ENCODE measurements around the gene TMEM187. TPM values are rescaled to one million over a fixed set of nuclear protein-coding genes. Genes with fewer than 3 reads are reported as not detected.

Gene TMEM187
- polyA plus RNA-seq, 1 experiment: 3.2 TPM

- no peak for TF ChIP-seq CTCF (IDR thresholded peaks at IDR 0.05; ENCODE audit: low read depth, low read length)
- CTCF ChIA-PET: interaction anchor here (1.1 kb wide), 1 partner anchor 12 kb away, joined by 3 read pairs; no protein-coding TSS in a partner anchor
- Histone ChIP-seq H3K9me3 (ENCODE audit: control insufficient read depth, insufficient read depth, low read length) (no peaks in the 10 kb centered on the region), H3K4me3 (ENCODE audit: low read depth, low read length) (no peak overlapping the region), H3K27ac (ENCODE audit: low read depth, low read length) (no peak overlapping the region), H3K27me3 (ENCODE audit: control insufficient read depth, insufficient read depth, low read length) (no peaks in the 10 kb centered on the region)
- POLR2A ChIA-PET: no interaction called here
- no peak for DNase-seq (ENCODE audit: low read depth, low spot score)
Observed at GRCh38 chrX:153959649-153960048, 12.9 kb upstream of the TMEM187 start.

GRCh38 chrX:153960077-153960476 is 12.5 kb upstream of the TMEM187 start:
- POLR2A ChIA-PET: no interaction called here

GRCh38 chrX:153960786-153961185 is 11.8 kb upstream of the TMEM187 start:
- Histone ChIP-seq H3K4me3 (ENCODE audit: low read depth, low read length) (no peak overlapping the region), H3K27me3 (ENCODE audit: control insufficient read depth, insufficient read depth, low read length) (no peaks in the 10 kb centered on the region), H3K27ac (ENCODE audit: low read depth, low read length) (no peak overlapping the region), H3K9me3 (ENCODE audit: control insufficient read depth, insufficient read depth, low read length) (no peaks in the 10 kb centered on the region)
- no peak for DNase-seq (ENCODE audit: low read depth, low spot score)
- ChIA-PET POLR2A (no interaction called here), CTCF (interaction anchor here (0.7 kb wide), 1 partner anchor 14 kb away, joined by 3 read pairs; no protein-coding TSS in a partner anchor)
- no peak for TF ChIP-seq CTCF (IDR thresholded peaks at IDR 0.05; ENCODE audit: low read depth, low read length)

More at GRCh38 chrX:153960077-153960476, 12.5 kb upstream of the TMEM187 start:
- H3K27ac ChIP-seq (ENCODE audit: low read depth, low read length): no peak overlapping the region
- no peaks in the 10 kb centered on the region for H3K27me3 ChIP-seq (ENCODE audit: control insufficient read depth, insufficient read depth, low read length)
- TF ChIP-seq CTCF (IDR thresholded peaks at IDR 0.05; ENCODE audit: low read depth, low read length): no peak
- CTCF ChIA-PET: interaction anchor here (1.1 kb wide), 1 partner anchor 13 kb away, joined by 3 read pairs; no protein-coding TSS in a partner anchor
- H3K9me3 ChIP-seq (ENCODE audit: control insufficient read depth, insufficient read depth, low read length): no peaks in the 10 kb centered on the region
- H3K4me3 ChIP-seq (ENCODE audit: low read depth, low read length): no peak overlapping the region
- DNase-seq (ENCODE audit: low read depth, low spot score): no peak

- CTCF ChIA-PET: interaction anchor here (0.7 kb wide), 1 partner anchor 14 kb away, joined by 3 read pairs; no protein-coding TSS in a partner anchor
- POLR2A ChIA-PET: no interaction called here
- Histone ChIP-seq H3K9me3 (ENCODE audit: control insufficient read depth, insufficient read depth, low read length) (no peaks in the 10 kb centered on the region), H3K4me3 (ENCODE audit: low read depth, low read length) (no peak overlapping the region), H3K27me3 (ENCODE audit: control insufficient read depth, insufficient read depth, low read length) (no peaks in the 10 kb centered on the region), H3K27ac (ENCODE audit: low read depth, low read length) (no peak overlapping the region)
- no peak for TF ChIP-seq CTCF (IDR thresholded peaks at IDR 0.05; ENCODE audit: low read depth, low read length)
- DNase-seq (ENCODE audit: low read depth, low spot score): no peak
Observed at GRCh38 chrX:153961292-153961691, 11.3 kb upstream of the TMEM187 start.

- no peak for TF ChIP-seq CTCF (IDR thresholded peaks at IDR 0.05; ENCODE audit: low read depth, low read length)
- H3K4me3 ChIP-seq (ENCODE audit: low read depth, low read length): no peak overlapping the region
- no peak overlapping the region for H3K27ac ChIP-seq (ENCODE audit: low read depth, low read length)
- H3K9me3 ChIP-seq (ENCODE audit: control insufficient read depth, insufficient read depth, low read length): no peaks in the 10 kb centered on the region
- DNase-seq (ENCODE audit: low read depth, low spot score): no peak
- no peaks in the 10 kb centered on the region for H3K27me3 ChIP-seq (ENCODE audit: control insufficient read depth, insufficient read depth, low read length)
- ChIA-PET CTCF (no interaction called here), POLR2A (no interaction called here)
Observed at GRCh38 chrX:153963546-153963945, 9.0 kb upstream of the TMEM187 start.
